SK-N-MC (cell line): Measurements from ENCODE around the gene SLC4A1AP.
"Not testable (repeated sequence)": the region's sequence is repeated elsewhere in the genome, so short reads cannot be mapped to it uniquely, and the experiment has no call there.

Experiments
- DNase-seq: peaks from one replicate; pipeline ENCODE4 v3.0.0-alpha.2; 2011; ENCODE audit warnings: low read depth, low spot score
- H3K27ac ChIP-seq: fragments of 200-600 bp; sonication (generic); 2 replicates; pipeline ENCODE4 v1.5.1; 2016; ENCODE audit warnings: mixed run types
- H3K36me3 ChIP-seq: fragments of 200-600 bp; sonication (generic); 2 replicates; pipeline ENCODE4 v1.6.1; 2017; ENCODE audit warnings: antibody characterized with exemption, low read length, mixed read lengths; ENCODE audit not compliant: insufficient read depth
- H3K4me3 ChIP-seq: fragments of 200-600 bp; sonication (generic); 2 replicates; pipeline ENCODE4 v1.5.1; 2016
- H3K9ac ChIP-seq: fragments of 200-600 bp; sonication (generic); 2 replicates; pipeline ENCODE4 v1.8.0; 2017; ENCODE audit warnings: mixed run types, mixed read lengths; ENCODE audit not compliant: insufficient read length
- H3K9me3 ChIP-seq: fragments of 200-600 bp; sonication (generic); 2 replicates; pipeline ENCODE4 v1.6.1; 2017; ENCODE audit warnings: low read depth, mild to moderate bottlenecking, antibody characterized with exemption, low read length, moderate library complexity, mixed read lengths
- EZH2 ChIP-seq: fragments of 200-600 bp; sonication (generic); IDR thresholded peaks from one replicate; pipeline ENCODE4 v1.6.1; 2017; ENCODE audit warnings: antibody characterized with exemption
- FOXP2 ChIP-seq: optimal IDR thresholded peaks from 2 replicates; pipeline ENCODE3; 2011; ENCODE audit warnings: mild to moderate bottlenecking, moderate library complexity; ENCODE audit not compliant: insufficient read depth; ENCODE audit errors: extremely low read length, control extremely low read depth
- POLR2AphosphoS5 ChIP-seq: IDR thresholded peaks from 2 replicates; pipeline ENCODE4 v1.6.1; 2012; ENCODE audit warnings: mild to moderate bottlenecking, low read depth, low read length, borderline replicate concordance

Gene SLC4A1AP

DNA sequence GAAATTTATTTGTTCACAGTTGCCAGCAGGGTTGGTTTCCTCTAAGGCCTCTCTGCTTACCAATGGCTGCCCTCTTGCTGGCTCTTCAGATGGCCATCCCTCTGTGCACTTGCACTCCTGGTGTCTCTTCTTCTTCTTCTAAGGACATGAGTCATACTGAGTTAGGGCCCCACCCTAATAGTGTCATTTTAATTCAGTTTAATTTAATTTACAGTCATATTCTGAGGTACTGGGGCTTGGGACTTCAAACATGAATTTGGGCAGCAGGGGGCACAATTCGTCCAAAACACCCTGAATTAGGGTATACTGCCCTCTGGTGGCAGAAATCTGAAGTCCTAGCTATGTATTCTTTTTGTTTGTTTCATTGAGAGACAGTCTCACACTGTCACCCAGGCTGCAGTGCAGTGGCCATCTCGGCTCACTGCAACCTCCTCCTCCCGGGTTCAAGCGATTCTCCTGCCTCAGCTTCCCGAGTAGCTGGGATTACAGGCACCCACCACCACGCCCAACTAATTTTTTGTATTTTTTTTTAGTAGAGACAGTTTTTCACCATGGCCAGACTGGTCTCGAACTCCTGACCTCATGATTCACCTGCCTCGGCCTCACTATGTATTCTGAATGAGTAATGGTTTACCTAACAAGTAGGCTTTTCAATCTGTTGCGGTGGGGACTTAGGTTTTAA lies 19.8 kb downstream of the SLC4A1AP start:
- Histone ChIP-seq H3K27ac (peak overlapping the region; percentile 33; the same call in 1 of the 2 replicates), H3K9me3 (no peaks in the 10 kb centered on the region), H3K4me3 (no peak overlapping the region), H3K9ac (peak overlapping the region; percentile 12), H3K36me3 (peaks cover 22% of the 10 kb centered on the region)
- DNase-seq, result peak; percentile 85
- TF ChIP-seq FOXP2 (no peak), EZH2 (no peak), POLR2AphosphoS5 (no peak)

DNA sequence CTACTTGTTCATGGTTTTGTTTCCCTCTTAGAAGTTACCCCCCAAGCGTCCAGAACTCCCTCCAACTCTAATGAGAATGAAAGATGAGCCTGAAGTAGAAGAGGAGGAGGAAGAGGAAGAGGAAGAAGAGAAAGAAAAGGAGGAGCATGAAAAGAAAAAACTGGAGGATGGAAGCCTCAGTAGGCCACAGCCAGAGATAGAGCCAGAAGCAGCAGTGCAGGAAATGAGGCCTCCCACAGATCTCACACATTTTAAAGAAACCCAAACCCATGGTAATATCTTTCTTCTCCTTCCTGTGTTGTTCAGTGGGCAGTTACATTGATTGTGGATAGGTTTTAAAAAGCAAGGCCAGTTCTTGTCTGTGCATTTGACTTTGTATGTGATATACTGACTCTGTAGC lies 21.3 kb downstream of the SLC4A1AP start:
- peaks cover 19% of the 10 kb centered on the region for H3K36me3 ChIP-seq
- H3K27ac ChIP-seq, DNase-seq, H3K9me3 ChIP-seq, H3K4me3 ChIP-seq, H3K9ac ChIP-seq: not testable (repeated sequence)

DNA sequence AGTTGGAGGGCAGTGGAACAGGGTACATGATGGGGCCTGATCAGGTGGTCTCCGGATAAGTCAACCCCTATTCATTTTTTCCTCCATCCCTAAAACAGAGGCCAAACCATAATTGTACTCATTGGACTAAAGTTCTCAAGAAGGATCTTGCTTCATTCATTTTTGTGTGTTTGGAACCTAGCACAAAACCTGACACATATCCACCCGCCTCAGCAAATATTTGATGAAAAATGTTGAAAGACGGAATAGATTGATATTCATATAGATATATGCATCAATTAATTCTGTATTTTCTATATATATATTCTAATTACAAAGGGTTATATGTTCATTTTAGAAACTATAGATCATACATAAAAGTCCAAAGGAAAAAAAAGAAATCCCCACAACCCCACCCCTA lies 21.9 kb downstream of the SLC4A1AP start:
- Histone ChIP-seq H3K4me3 (no peak overlapping the region), H3K36me3 (peaks cover 19% of the 10 kb centered on the region), H3K27ac (no peak overlapping the region), H3K9me3 (no peaks in the 10 kb centered on the region), H3K9ac (no peak overlapping the region)
- TF ChIP-seq POLR2AphosphoS5, result no peak
- TF ChIP-seq FOXP2, result no peak
- no peak for TF ChIP-seq EZH2
- DNase-seq, result no peak

DNA sequence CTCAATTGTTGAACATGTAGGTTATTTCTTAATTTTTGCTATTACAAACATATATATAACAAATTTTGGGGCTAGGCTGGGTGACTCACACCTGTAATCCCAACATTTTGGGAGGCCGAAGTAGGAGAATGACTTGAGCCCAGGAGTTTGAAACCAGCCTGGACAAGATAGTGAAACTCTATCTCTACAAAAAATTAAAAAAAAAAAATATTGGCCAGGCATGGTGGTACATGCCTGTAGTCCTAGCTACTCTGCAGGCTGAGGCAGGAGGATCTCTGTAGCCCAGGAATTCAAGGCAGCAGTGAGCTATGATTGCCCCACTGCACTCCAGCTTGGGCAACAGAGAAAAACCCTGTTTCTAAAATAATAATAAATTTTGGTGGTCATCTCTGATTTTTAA lies 23.5 kb downstream of the SLC4A1AP start:
- DNase-seq, result no peak
- no peak overlapping the region for H3K4me3 ChIP-seq
- no peak overlapping the region for H3K27ac ChIP-seq
- peaks cover 19% of the 10 kb centered on the region for H3K36me3 ChIP-seq
- no peak for TF ChIP-seq EZH2
- TF ChIP-seq POLR2AphosphoS5, result no peak
- TF ChIP-seq FOXP2, result no peak
- no peaks in the 10 kb centered on the region for H3K9me3 ChIP-seq
- no peak overlapping the region for H3K9ac ChIP-seq

- no peak overlapping the region for H3K4me3 ChIP-seq
- DNase-seq, result no peak
- no peak for TF ChIP-seq EZH2
- no peak for TF ChIP-seq POLR2AphosphoS5
- TF ChIP-seq FOXP2, result no peak
- peaks cover 12% of the 10 kb centered on the region for H3K36me3 ChIP-seq
- H3K9ac ChIP-seq, result no peak overlapping the region
- no peaks in the 10 kb centered on the region for H3K9me3 ChIP-seq
- no peak overlapping the region for H3K27ac ChIP-seq
These were observed 25.7 kb downstream of the SLC4A1AP start for GRCh38 chr2:27689424-27689823.

DNA sequence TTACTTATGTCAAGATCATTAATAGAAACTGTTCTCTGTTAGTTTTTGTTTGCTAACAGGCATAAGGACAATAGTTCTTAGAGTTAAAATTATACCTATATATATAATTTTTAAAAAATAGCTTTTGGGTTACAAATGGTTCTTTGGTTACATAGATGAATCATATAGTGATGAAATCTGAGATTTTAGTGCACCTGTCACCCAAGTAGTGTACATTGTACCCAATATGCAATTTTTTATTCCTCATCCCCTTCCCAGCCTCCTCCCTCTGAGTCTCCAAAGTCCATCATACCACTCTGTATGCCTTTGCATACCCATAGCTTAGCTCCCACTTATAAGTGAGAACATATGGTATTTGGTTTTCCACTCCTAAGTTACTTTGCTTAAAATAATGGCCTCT lies 26.4 kb downstream of the SLC4A1AP start:
- TF ChIP-seq FOXP2 (no peak), EZH2 (no peak), POLR2AphosphoS5 (no peak)
- H3K27ac ChIP-seq, result no peak overlapping the region
- no peak for DNase-seq
- H3K36me3 ChIP-seq, result peaks cover 11% of the 10 kb centered on the region
- H3K4me3 ChIP-seq, result no peak overlapping the region
- no peaks in the 10 kb centered on the region for H3K9me3 ChIP-seq
- H3K9ac ChIP-seq, result no peak overlapping the region

DNA sequence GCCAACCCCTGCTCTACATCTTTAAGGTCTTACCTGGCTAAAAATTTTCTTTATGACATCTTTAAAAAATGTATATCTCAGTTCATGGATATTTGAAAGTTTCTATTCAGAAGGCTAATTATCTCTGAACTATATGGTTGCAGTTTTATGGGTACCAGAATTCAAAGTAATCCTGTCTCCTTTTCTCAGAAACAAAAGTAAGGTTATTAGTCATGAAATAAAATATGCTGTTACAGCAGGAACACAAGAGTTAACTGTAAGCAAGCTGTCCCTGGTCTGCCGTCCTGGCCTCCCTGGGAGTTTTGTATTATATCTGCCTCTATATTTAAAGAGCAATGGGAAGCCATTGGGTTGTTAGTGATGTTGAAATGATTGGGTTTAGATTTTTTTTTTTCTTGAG lies 34.0 kb downstream of the SLC4A1AP start:
- TF ChIP-seq FOXP2, result no peak
- TF ChIP-seq EZH2, result no peak
- no peak for TF ChIP-seq POLR2AphosphoS5
- Histone ChIP-seq H3K4me3 (no peak overlapping the region), H3K27ac (no peak overlapping the region), H3K9me3 (no peaks in the 10 kb centered on the region), H3K9ac (no peak overlapping the region), H3K36me3 (peaks cover 4% of the 10 kb centered on the region; the same call in 1 of the 2 replicates)
- DNase-seq, result no peak

DNA sequence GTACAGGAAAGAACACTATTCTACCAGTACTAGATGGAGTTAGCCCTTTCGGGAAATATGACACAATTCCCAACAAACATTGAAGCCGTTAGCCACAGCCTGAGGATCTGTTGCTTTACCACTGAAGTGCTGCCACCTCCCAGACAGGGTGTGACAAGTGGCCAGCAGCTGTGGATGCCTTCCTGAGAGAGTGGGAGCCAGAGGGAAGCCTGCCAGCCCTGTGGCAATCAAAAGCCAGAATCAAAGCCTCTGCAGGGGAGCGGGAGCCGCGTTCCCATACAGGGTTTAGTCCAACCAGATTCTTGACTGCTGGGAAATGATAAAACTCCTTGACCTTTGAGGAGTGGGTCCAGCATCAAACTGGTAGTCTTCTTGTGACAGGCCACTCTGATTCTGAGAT lies 38.0 kb downstream of the SLC4A1AP start:
- TF ChIP-seq EZH2 (no peak), FOXP2 (no peak), POLR2AphosphoS5 (no peak)
- DNase-seq, result no peak

GRCh38 chr2:27702302-27702701 lies 38.6 kb downstream of the SLC4A1AP start:
- no peak for DNase-seq
- H3K4me3 ChIP-seq, result no peak overlapping the region
- TF ChIP-seq FOXP2 (no peak), POLR2AphosphoS5 (no peak), EZH2 (no peak)
- no peak overlapping the region for H3K9ac ChIP-seq
- H3K9me3 ChIP-seq, result no peaks in the 10 kb centered on the region
- H3K27ac ChIP-seq, result no peak overlapping the region
- no peaks in the 10 kb centered on the region for H3K36me3 ChIP-seq

More for the DNA sequence above, 38.0 kb downstream of the SLC4A1AP start:
- no peak overlapping the region for H3K27ac ChIP-seq
- H3K36me3 ChIP-seq, result no peaks in the 10 kb centered on the region
- H3K9me3 ChIP-seq, result no peaks in the 10 kb centered on the region
- no peak overlapping the region for H3K9ac ChIP-seq
- no peak overlapping the region for H3K4me3 ChIP-seq
